Measurements from ENCODE around the gene FLRT2.

Gene FLRT2

GRCh38 chr14:85487215-85487614 is 42.7 kb upstream of the FLRT2 start:
- TF ChIP-seq POLR2AphosphoS5 (IDR thresholded peaks at IDR 0.05; ENCODE audit: low read depth, low read length) = no peak
- no peak for TF ChIP-seq FOXP2 (optimal IDR thresholded peaks at IDR 0.05; ENCODE audit: borderline replicate concordance, extremely low read depth, extremely low read length, insufficient read depth)
- TF ChIP-seq TAF1 (IDR thresholded peaks at IDR 0.05; ENCODE audit: borderline replicate concordance, insufficient read depth, low read length) = no peak

- TF ChIP-seq FOXP2 (optimal IDR thresholded peaks at IDR 0.05; ENCODE audit: borderline replicate concordance, extremely low read depth, extremely low read length, insufficient read depth) (no peak), POLR2AphosphoS5 (IDR thresholded peaks at IDR 0.05; ENCODE audit: low read depth, low read length) (no peak), REST (IDR thresholded peaks at IDR 0.05; ENCODE audit: insufficient read depth in 1 of 2, low read depth in 2 of 2, low read length in 2 of 2) (no peak), SIN3A (IDR thresholded peaks at IDR 0.05; ENCODE audit: borderline replicate concordance, insufficient read depth, low read length) (no peak), TAF1 (IDR thresholded peaks at IDR 0.05; ENCODE audit: borderline replicate concordance, insufficient read depth, low read length) (no peak)
Measured at GRCh38 chr14:85501751-85502150, 28.2 kb upstream of the FLRT2 start.

GRCh38 chr14:85508863-85509262 is 21.1 kb upstream of the FLRT2 start:
- TF ChIP-seq FOXP2 (optimal IDR thresholded peaks at IDR 0.05; ENCODE audit: borderline replicate concordance, extremely low read depth, extremely low read length, insufficient read depth) = no peak
- no peak for TF ChIP-seq REST (IDR thresholded peaks at IDR 0.05; ENCODE audit: insufficient read depth in 1 of 2, low read depth in 2 of 2, low read length in 2 of 2)
- no peak for TF ChIP-seq SIN3A (IDR thresholded peaks at IDR 0.05; ENCODE audit: borderline replicate concordance, insufficient read depth, low read length)
- no peak for TF ChIP-seq TAF1 (IDR thresholded peaks at IDR 0.05; ENCODE audit: borderline replicate concordance, insufficient read depth, low read length)
- no peak for TF ChIP-seq POLR2AphosphoS5 (IDR thresholded peaks at IDR 0.05; ENCODE audit: low read depth, low read length)

- TF ChIP-seq TAF1 (IDR thresholded peaks at IDR 0.05; ENCODE audit: borderline replicate concordance, insufficient read depth, low read length) = no peak
- no peak for TF ChIP-seq FOXP2 (optimal IDR thresholded peaks at IDR 0.05; ENCODE audit: borderline replicate concordance, extremely low read depth, extremely low read length, insufficient read depth)
Measured at GRCh38 chr14:85512451-85512850, 17.5 kb upstream of the FLRT2 start.

GRCh38 chr14:85514487-85514886 is 15.5 kb upstream of the FLRT2 start:
- TF ChIP-seq FOXP2 (optimal IDR thresholded peaks at IDR 0.05; ENCODE audit: borderline replicate concordance, extremely low read depth, extremely low read length, insufficient read depth) = no peak
- TF ChIP-seq TAF1 (IDR thresholded peaks at IDR 0.05; ENCODE audit: borderline replicate concordance, insufficient read depth, low read length) = no peak
- no peak for TF ChIP-seq POLR2AphosphoS5 (IDR thresholded peaks at IDR 0.05; ENCODE audit: low read depth, low read length)
- TF ChIP-seq REST (IDR thresholded peaks at IDR 0.05; ENCODE audit: insufficient read depth in 1 of 2, low read depth in 2 of 2, low read length in 2 of 2) = no peak
- TF ChIP-seq SIN3A (IDR thresholded peaks at IDR 0.05; ENCODE audit: borderline replicate concordance, insufficient read depth, low read length) = no peak

- no peak; the same call in 1 of the 2 replicates for TF ChIP-seq POLR2AphosphoS5 (IDR thresholded peaks at IDR 0.05; ENCODE audit: low read depth, low read length)
- no peak for TF ChIP-seq TAF1 (IDR thresholded peaks at IDR 0.05; ENCODE audit: borderline replicate concordance, insufficient read depth, low read length)
- TF ChIP-seq SIN3A (IDR thresholded peaks at IDR 0.05; ENCODE audit: borderline replicate concordance, insufficient read depth, low read length) = no peak
- TF ChIP-seq REST (IDR thresholded peaks at IDR 0.05; ENCODE audit: insufficient read depth in 1 of 2, low read depth in 2 of 2, low read length in 2 of 2) = no peak
- no peak for TF ChIP-seq FOXP2 (optimal IDR thresholded peaks at IDR 0.05; ENCODE audit: borderline replicate concordance, extremely low read depth, extremely low read length, insufficient read depth)
Measured at GRCh38 chr14:85516239-85517113, 13.5 kb upstream of the FLRT2 start.
